SK-N-SH (cell line): ENCODE data around the gene APOL6.

Experiments
- CTCF ChIP-seq: fragments of 200-600 bp; sonication (generic); IDR thresholded peaks from 2 replicates; pipeline ENCODE4 v1.6.1; 2017; ENCODE audit warnings: antibody characterized with exemption, mild to moderate bottlenecking, moderate library complexity
- PBX3 ChIP-seq: IDR thresholded peaks from 2 replicates; pipeline ENCODE4; 2012
- RXRA ChIP-seq: IDR thresholded peaks from 2 replicates; pipeline ENCODE4 v1.4.0; 2012; ENCODE audit warnings: low read depth, mild to moderate bottlenecking, borderline replicate concordance
- SMC3 ChIP-seq: IDR thresholded peaks from 2 replicates; pipeline ENCODE4 v1.6.1; 2012; ENCODE audit warnings: low read depth, low read length, improper control_type of control experiment

GRCh38 chr22:35625763-35626432 lies 22.3 kb upstream of the APOL6 start:
- TF ChIP-seq CTCF = no peak
- TF ChIP-seq SMC3 = no peak
- no peak for TF ChIP-seq PBX3
- no peak for TF ChIP-seq RXRA
